Muscle of arm (tissue), 12 donors: ENCODE results near the gene EFCAB11. TPM values are rescaled to one million over a fixed set of nuclear protein-coding genes. Genes with fewer than 3 reads are reported as not detected.

Source experiments
- DNase-seq: peaks from one replicate; pipeline ENCODE4 v3.0.0-alpha.2; 2013
- polyA plus RNA-seq, 12 donors: library from polyadenylated mRNA; unstranded; fragments of 120-200 nt; gene quantifications; one replicate each; pipeline ENCODE4 v1.2.1, GENCODE V29; 2013; ENCODE audit not compliant: insufficient read length in 12 of 12

EFCAB11 gene
- polyA plus RNA-seq, 12 donors, result 4.5 to 19.9 (median 7.9) TPM; not detected in 1

DNA sequence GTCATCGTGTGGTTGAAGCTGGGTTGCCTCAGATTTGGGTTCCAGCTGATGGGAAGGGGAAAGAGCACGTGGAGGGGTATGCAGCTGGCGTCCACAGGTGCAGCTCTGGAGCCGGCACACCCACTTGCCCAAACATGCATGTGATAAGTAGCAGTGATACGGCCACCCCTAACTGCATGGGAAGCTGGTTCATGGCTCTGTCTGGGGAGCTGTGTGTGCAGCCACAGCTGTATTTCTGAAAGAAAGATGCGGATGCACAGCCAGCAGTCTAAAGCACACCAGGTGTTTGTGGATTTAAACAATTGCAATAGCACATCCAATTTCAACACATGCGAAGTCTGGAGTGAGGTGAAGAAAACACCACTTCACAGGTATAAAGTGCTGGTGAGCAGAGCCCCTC lies 181.4 kb downstream of the EFCAB11 start:
- no peak for DNase-seq

DNA sequence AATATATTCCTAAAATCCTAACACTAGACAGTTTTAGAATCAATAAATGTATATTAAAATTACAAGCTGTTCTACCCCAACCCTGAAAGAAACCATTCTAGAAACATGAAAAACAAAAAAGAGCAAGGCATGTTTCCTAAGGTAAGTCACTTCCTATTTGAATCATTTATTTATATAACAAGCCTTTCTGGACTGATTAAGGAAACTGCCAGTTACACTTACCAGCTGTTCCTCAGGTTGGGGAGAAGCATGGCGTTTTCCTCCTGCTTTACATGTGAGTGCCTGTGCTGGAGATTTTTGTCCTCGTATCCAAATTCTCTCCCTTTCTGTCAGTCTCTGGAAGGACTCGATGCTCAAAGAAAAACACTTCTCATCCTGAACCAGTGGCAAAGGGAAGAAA lies 183.3 kb downstream of the EFCAB11 start:
- no peak for DNase-seq

DNA sequence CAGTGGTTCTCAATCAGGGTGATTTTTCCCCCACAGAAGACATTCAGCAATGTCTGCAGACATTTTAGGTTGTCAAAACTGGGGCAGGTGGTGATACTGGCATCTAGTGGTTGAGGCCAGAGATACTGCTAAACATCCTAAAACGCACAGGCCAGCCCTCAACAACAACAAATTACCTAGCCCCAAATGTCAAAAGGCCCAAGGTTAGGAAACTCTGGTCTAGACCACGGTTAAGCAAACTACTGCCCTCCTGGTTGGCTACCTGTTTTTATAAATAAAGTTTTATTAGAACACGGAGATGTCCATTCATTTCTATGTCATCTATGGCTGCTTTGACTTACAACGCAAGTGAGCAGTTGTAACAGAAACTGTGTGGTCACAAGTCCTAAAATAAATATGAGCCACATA lies 186.7 kb downstream of the EFCAB11 start:
- DNase-seq, result no peak

DNA sequence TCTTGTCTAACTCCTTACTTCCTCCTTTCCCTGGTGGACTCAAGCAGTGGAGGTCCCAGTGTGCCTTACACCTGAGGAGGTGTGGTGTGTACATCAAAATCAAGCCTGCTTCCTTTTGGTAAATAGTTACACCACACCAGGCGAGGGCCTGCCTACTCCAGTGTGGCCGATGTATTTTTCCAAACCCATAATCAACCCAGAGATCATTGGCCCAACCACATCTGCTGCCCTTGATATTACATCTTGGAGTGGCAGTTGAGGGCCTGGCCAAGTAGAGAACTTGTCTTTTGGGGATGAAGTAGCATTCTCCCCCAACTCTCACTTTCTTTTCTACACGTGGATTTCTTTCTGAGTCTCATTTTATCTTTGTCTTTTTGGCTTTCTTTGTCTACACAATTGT lies 187.4 kb downstream of the EFCAB11 start:
- no peak for DNase-seq

DNA sequence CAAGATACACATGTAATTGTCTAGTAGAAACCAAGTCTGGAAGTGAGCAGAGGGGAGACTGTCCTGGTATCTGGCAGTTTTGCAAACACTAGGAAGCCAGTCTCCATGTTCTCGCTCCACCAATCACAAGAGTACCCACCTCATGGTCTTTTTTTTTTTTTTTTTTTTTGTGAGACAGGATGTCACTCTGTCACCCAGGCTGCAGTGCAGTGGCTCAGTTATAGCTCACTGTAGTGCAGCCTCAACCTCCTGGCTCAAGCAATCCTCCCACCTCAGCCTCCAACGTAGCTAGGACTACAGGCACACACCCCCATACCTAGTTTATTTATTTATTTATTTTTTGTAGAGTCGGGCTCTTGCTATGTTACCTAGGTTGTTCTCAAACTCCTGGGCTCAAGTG lies 189.2 kb downstream of the EFCAB11 start:
- DNase-seq, result no peak

DNA sequence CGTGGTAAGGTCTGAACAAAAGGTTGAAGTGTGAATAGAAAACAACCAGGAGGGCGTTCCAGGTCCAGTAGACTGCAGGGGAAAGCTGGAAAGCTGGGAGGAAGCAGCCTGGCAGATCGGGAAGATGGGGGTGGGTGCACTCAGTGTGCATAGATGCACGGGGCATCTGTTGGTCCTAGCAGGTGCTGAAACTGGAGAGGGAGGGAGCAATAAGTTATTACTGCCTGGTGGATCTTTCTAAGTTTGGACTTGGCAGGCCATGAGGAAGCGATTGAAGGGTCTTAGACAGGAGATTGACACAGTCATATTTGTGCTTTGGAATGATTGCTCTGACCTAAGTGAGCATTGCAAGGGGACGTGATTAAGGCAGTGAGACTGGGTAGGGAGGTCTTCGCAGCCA lies 194.4 kb downstream of the EFCAB11 start:
- no peak for DNase-seq

DNA sequence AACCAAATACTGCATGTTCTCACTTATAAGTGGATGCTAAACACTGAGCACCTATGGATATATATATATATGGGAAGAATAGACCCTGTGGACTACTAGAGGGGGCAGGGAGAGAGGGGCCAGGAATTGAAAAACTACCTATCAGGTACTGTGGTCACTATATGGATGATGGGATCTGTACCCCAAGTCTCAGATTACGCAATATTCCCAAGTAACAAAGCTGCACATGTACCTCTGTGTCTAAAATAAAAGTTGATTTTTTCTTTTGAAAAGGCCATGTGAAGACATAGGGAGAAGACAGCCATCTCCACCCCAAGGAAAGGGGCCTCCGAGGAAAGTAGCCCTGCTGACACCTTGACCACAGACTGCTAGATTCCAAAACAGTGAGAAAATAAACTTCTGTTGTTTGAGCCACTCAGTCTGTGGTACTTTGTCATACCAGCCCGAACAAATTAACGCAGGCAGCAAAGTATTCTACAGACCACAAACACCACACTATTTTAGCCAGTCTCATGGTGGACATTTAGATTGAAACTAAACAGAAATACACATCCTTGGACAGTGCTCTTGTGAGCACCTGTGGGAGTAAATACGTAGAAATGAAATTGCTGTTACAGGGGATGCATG lies 197.1 kb downstream of the EFCAB11 start:
- no peak for DNase-seq

DNA sequence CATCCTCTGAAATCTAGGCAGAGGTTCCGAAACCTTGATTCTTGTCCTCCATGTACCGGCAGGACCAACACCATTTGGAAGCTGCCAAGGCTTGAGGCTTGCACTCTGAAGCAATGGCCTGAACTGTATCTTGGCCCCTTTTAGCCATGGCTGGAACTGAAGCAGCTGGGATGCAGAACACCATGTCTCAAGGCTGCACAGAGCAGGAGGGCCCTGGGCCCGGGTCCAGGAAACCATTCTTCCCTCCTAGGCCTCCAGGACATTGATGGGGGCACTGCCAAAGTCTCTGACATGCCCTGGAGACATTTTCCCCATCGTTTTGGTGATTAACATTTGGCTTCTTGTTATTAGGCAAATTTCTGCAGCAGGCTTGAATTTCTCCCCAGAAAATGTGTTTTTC lies 198.7 kb downstream of the EFCAB11 start:
- no peak for DNase-seq

DNA sequence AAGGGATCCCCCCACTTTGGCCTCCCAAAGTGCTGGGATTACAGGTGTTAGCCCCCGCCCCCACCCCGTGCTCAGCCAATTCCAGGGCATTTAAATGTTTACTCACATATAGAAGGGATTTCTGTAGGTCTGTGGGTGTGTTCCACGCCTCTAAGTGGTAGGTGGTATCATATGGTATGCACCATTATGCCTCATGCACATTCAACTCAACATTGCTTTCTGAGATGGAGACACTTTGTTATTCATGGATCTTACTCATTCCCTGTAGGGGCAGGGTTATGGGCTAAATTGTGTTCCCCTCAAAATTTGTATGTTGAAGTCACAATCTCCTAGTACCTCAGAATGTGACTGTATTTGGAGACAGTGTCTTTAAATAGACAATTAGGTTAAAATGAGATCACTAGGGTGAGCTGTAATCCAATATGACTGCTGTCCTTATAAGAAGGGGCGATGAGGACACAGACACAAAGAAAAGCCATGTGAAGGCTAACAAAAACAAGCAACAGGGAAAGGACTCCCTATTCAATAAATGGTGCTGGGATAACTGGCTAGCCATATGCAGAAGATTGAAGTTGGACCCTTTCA lies 200.6 kb downstream of the EFCAB11 start:
- DNase-seq, result no peak

DNA sequence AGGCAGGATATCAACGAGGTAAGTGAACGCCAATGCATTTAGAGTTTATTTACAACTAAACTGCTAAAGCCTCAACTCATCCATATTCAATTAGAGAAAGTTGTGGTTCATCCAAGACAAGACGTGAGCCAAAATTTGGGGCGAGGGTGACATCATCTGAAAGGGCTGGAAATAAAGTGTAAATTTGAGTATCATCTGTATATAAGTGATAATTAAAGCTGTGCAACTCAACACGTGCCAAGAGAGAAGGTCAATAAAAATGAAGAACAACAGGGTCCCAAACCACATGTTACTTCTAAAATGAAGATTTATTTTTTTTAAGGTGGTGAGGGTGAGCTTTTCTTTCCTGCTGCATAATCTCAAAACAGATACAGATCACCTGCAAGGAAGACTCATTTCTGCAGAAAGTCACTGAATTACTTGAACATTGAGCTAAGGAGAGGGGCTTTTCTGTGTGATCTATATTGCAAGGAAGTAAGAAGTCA lies 203.6 kb downstream of the EFCAB11 start:
- DNase-seq, result no peak

DNA sequence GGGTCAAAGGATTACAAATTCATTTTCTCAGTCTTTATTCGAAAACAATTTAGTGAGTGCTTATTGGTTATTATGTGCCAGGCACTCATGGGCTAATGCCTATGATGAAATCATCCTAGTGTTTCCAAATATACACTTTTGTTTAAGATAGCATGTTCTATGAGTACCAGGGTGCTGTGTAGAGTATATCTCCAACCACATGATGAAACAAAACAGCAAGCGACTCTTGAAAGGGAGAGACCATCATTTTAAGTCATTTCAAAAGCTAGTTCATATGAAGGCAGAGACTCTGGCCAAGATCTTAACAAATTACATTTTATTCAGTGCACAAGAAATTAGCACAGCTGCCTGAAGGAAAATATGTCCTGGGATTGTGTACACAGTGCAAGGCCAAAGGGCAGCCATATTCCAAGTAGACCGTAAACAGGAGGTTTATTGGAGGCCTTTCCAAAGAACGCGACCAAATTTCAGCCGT lies 204.2 kb downstream of the EFCAB11 start:
- DNase-seq, result no peak

DNA sequence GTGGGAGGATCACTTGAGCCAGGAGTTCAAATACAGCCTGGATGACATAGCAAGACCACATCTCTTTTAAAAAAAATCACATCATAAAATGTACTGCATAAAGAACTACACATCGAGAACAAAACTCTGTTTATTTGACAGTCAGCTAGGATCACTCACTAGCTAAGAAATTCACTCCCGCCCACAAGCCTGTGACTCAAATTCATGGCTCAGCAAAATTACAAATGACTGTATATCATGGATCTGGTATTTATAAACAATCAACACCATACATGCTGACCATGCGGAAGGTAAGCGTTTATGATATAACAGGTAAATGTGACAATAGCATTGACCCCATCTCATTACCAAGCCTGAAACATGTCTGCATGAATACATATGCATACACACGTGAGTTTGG lies 206.5 kb downstream of the EFCAB11 start:
- no peak for DNase-seq

DNA sequence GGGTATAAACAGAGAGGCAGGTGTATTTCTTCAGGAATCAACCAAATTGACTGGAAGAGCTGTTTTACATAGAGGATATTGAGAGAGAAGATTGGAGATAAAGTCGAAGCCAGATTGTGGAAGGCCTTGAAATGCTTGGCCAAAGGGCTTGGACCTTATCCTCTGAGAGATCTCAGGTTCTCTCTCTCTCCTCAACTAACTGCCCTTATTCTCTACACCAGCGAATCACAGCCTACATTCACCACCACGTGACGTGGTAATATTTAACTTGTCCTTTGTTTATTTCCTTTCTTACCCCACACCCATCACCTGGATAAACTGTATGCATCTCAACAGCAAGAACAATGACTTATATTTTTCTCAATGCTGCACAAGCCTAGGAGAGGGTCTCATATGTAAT lies 207.4 kb downstream of the EFCAB11 start:
- DNase-seq, result no peak

DNA sequence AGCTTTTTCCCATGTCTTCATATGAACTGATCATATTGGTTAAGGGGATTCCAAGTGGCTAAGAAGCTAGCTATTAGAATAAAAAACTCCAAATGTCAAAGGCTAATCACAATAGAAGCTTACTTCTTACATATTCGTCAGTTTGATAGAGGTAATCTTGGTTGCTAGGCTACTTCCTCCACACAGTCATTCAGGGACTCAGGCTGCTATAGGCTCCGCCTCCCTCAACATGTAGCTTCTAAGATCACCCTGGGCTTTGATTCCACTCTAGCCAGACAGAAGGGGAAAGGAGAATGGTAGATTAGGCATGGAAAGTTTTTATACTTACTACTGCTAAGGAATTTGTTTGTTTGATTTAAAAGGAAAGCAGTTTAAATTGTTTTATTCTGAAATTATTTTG lies 207.9 kb downstream of the EFCAB11 start:
- no peak for DNase-seq

DNA sequence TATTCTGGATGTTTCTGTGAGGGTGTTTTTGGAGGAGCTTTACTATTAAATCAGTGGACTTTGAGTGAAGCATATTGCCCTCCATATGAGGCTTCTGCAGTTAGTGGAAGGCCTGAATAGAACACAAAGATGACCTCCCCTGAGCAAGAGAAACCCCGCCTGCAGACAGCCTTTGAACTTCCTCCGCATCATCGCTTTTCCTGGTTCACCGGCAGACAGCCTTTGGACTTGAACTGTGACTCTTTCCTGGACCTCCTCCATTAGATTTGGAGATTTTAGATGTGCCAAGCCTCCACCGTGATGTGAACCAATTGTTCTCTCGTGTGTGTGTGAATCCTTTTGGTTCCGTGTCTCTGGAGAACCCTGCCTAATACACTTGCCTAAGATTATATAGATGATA lies 208.4 kb downstream of the EFCAB11 start:
- DNase-seq, result no peak

Other genes starting within 250 kb of the EFCAB11 start
- 10 to 100 TPM in 8 of 12 donors, 1 to 10 TPM in 3, not detected in 1; 7.7 to 35.9 (median 11.0) TPM for gene TDP1, start 1.2 kb upstream of the EFCAB11 start, polyA plus RNA-seq
- gene KCNK13, start 107.3 kb upstream of the EFCAB11 start, polyA plus RNA-seq, result 1 to 10 TPM in 1 of 12 donors, under 1 TPM in 9, not detected in 2; 0.19 to 1.0 (median 0.29) TPM